Measurements from ENCODE around the gene WEE2.

DNA sequence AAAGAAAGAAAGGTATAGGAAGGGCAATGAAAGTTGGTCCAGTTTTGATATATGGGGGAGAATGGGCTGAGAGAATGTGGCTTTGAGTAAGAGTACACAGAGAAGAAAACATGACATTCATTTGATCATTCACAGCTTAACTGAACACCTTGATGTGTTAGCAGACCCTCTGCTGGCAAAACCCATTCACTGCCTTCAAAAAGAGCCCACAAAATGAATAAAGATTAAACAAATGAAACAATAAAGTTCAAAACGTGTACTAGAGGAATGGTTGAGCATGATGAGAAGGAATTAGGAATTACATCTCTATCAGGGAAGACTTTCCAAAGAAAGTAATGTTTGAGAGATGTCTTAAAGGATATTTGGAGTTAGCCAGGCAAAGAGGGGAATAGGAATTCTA, 2.1 kb downstream of the WEE2 start:
- TF ChIP-seq, protein P1, sequence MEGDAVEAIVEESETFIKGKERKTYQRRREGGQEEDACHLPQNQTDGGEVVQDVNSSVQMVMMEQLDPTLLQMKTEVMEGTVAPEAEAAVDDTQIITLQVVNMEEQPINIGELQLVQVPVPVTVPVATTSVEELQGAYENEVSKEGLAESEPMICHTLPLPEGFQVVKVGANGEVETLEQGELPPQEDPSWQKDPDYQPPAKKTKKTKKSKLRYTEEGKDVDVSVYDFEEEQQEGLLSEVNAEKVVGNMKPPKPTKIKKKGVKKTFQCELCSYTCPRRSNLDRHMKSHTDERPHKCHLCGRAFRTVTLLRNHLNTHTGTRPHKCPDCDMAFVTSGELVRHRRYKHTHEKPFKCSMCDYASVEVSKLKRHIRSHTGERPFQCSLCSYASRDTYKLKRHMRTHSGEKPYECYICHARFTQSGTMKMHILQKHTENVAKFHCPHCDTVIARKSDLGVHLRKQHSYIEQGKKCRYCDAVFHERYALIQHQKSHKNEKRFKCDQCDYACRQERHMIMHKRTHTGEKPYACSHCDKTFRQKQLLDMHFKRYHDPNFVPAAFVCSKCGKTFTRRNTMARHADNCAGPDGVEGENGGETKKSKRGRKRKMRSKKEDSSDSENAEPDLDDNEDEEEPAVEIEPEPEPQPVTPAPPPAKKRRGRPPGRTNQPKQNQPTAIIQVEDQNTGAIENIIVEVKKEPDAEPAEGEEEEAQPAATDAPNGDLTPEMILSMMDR (IDR thresholded peaks at IDR 0.05 in 8 of 11, conservative IDR thresholded peaks at IDR 0.05 in 3 of 11): no peak
- no peak for TF ChIP-seq POLR2A (IDR thresholded peaks at IDR 0.05)
